A204.1 (cell line): ENCODE results near the gene CNTN5.
"Not testable (repeated sequence)": the region's sequence is repeated elsewhere in the genome, so short reads cannot be mapped to it uniquely, and the experiment has no call there.

ENCODE experiments used
- FAIRE-seq: peaks from 2 replicates; lab custom pipeline; 2012; peaks lifted over from hg19 to GRCh38; lab: Jason Lieb, UNC

CNTN5 gene

GRCh38 chr11:100224541-100225034, 1203.8 kb downstream of the CNTN5 start:
- FAIRE-seq = no peak

GRCh38 chr11:100229086-100229485, 1208.3 kb downstream of the CNTN5 start:
- FAIRE-seq = no peak

GRCh38 chr11:100232006-100232405, 1211.3 kb downstream of the CNTN5 start:
- no peak for FAIRE-seq

GRCh38 chr11:100235085-100235484, 1214.3 kb downstream of the CNTN5 start:
- FAIRE-seq = no peak

GRCh38 chr11:100240025-100240539, 1219.3 kb downstream of the CNTN5 start:
- FAIRE-seq = no peak

GRCh38 chr11:100247704-100248103, 1227.0 kb downstream of the CNTN5 start:
- no peak for FAIRE-seq

- not testable (repeated sequence) for FAIRE-seq
These were observed 1236.6 kb downstream of the CNTN5 start for GRCh38 chr11:100257238-100257803.

- no peak for FAIRE-seq
These were observed 1248.8 kb downstream of the CNTN5 start for GRCh38 chr11:100269516-100269915.

GRCh38 chr11:100273066-100273815, 1252.5 kb downstream of the CNTN5 start:
- FAIRE-seq = no peak

GRCh38 chr11:100274466-100274865, 1253.7 kb downstream of the CNTN5 start:
- FAIRE-seq = not testable (repeated sequence)

- no peak for FAIRE-seq
These were observed 1274.0 kb downstream of the CNTN5 start for GRCh38 chr11:100294748-100295147.

- FAIRE-seq = no peak
These were observed 1275.4 kb downstream of the CNTN5 start for GRCh38 chr11:100296051-100296679.

GRCh38 chr11:100297516-100297915, 1276.8 kb downstream of the CNTN5 start:
- FAIRE-seq = no peak

- no peak for FAIRE-seq
These were observed 1282.1 kb downstream of the CNTN5 start for GRCh38 chr11:100302824-100303223.

GRCh38 chr11:100303897-100304296, 1283.1 kb downstream of the CNTN5 start:
- FAIRE-seq = no peak

- no peak for FAIRE-seq
These were observed 1287.5 kb downstream of the CNTN5 start for GRCh38 chr11:100308202-100308601.

- no peak for FAIRE-seq
These were observed 1295.2 kb downstream of the CNTN5 start for GRCh38 chr11:100315946-100316345.

- FAIRE-seq = no peak
These were observed 1296.2 kb downstream of the CNTN5 start for GRCh38 chr11:100316952-100317351.

- no peak for FAIRE-seq
These were observed 1298.9 kb downstream of the CNTN5 start for GRCh38 chr11:100319691-100320090.

- FAIRE-seq = no peak
These were observed 1308.0 kb downstream of the CNTN5 start for GRCh38 chr11:100328626-100329340.

GRCh38 chr11:100329352-100329751, 1308.6 kb downstream of the CNTN5 start:
- no peak for FAIRE-seq

- FAIRE-seq = no peak
These were observed 1316.1 kb downstream of the CNTN5 start for GRCh38 chr11:100336873-100337272.
